ENCODE results near the gene MMP13.

MMP13 gene

GRCh38 chr11:102957953-102958352 lies 2.4 kb upstream of the MMP13 start:
- Histone ChIP-seq H3K36me3 (ENCODE audit: control insufficient read depth in 1 of 2, insufficient read depth in 2 of 2, low read length in 2 of 2) (peaks cover 0 to 1% of the 10 kb centered on the region in 2 experiments), H4K91ac (ENCODE audit: low read depth, low read length) (no peak overlapping the region), H3K9ac (ENCODE audit: low read length) (no peak overlapping the region), H2AK5ac (ENCODE audit: low read length) (no peak overlapping the region), H2AFZ (ENCODE audit: insufficient read depth, low read length, poor library complexity) (no peak overlapping the region), H2BK5ac (ENCODE audit: low read depth, low read length, poor library complexity) (no peak overlapping the region), H2BK120ac (ENCODE audit: insufficient read depth, low read length, poor library complexity) (no peak overlapping the region), H3K18ac (ENCODE audit: low read length) (no peak overlapping the region), H3K4me1 (ENCODE audit: control insufficient read depth in 1 of 2, insufficient read depth in 2 of 2, low read length in 2 of 2) (no peaks in the 10 kb centered on the region), H3K14ac (ENCODE audit: low read length) (no peak overlapping the region), H3K27ac (ENCODE audit: low read depth, low read length) (no peak overlapping the region), H3K4ac (ENCODE audit: low read depth, low read length) (no peak overlapping the region), H3K79me1 (ENCODE audit: low read length) (no peaks in the 10 kb centered on the region), H3K4me2 (ENCODE audit: low read length) (no peak overlapping the region), H3K23ac (ENCODE audit: low read length) (no peak overlapping the region), H3K9me3 (ENCODE audit: insufficient read depth, low read depth, low read length) (no peaks in the 10 kb centered on the region), H2BK12ac (ENCODE audit: low read length) (no peak overlapping the region), H3K4me3 (ENCODE audit: low read depth, low read length) (no peak overlapping the region), H3K27me3 (ENCODE audit: insufficient read depth, low read length) (no peaks in the 10 kb centered on the region), H4K12ac (ENCODE audit: low read depth, low read length) (no peak overlapping the region), H4K8ac (ENCODE audit: low read depth, low read length) (no peak overlapping the region), H3K79me2 (ENCODE audit: control insufficient read depth, insufficient read depth, low read length, poor library complexity) (no peaks in the 10 kb centered on the region)
- no CpG with 5 or more reads among the region's 2 CpGs for WGBS (ENCODE audit: extremely low coverage, insufficient coverage, insufficient read length)
- DNase-seq = no peak

GRCh38 chr11:102950622-102951081 lies 4.9 kb downstream of the MMP13 start:
- no peaks in the 10 kb centered on the region for H3K9me3 ChIP-seq (ENCODE audit: insufficient read depth, low read depth, low read length)
- H2BK5ac ChIP-seq (ENCODE audit: low read depth, low read length, poor library complexity) = no peak overlapping the region
- no peak overlapping the region for H3K9ac ChIP-seq (ENCODE audit: low read length)
- H3K79me1 ChIP-seq (ENCODE audit: low read length) = no peaks in the 10 kb centered on the region
- no peak overlapping the region for H3K27ac ChIP-seq (ENCODE audit: low read depth, low read length)
- no peak overlapping the region for H4K8ac ChIP-seq (ENCODE audit: low read depth, low read length)
- H3K18ac ChIP-seq (ENCODE audit: low read length) = no peak overlapping the region
- H3K4me1 ChIP-seq (ENCODE audit: control insufficient read depth in 1 of 2, insufficient read depth in 2 of 2, low read length in 2 of 2) = no peaks in the 10 kb centered on the region
- no peaks in the 10 kb centered on the region for H3K36me3 ChIP-seq (ENCODE audit: control insufficient read depth in 1 of 2, insufficient read depth in 2 of 2, low read length in 2 of 2)
- no peaks in the 10 kb centered on the region for H3K79me2 ChIP-seq (ENCODE audit: control insufficient read depth, insufficient read depth, low read length, poor library complexity)
- H3K4ac ChIP-seq (ENCODE audit: low read depth, low read length) = no peak overlapping the region
- no peak overlapping the region for H4K91ac ChIP-seq (ENCODE audit: low read depth, low read length)
- no peaks in the 10 kb centered on the region for H3K27me3 ChIP-seq (ENCODE audit: insufficient read depth, low read length)
- no peak for DNase-seq
- no peak overlapping the region for H3K4me3 ChIP-seq (ENCODE audit: low read depth, low read length)
- no peak overlapping the region for H2BK12ac ChIP-seq (ENCODE audit: low read length)
- H3K4me2 ChIP-seq (ENCODE audit: low read length) = no peak overlapping the region
- H2BK120ac ChIP-seq (ENCODE audit: insufficient read depth, low read length, poor library complexity) = no peak overlapping the region
- H3K23ac ChIP-seq (ENCODE audit: low read length) = no peak overlapping the region
- H4K12ac ChIP-seq (ENCODE audit: low read depth, low read length) = no peak overlapping the region
- no peak overlapping the region for H2AFZ ChIP-seq (ENCODE audit: insufficient read depth, low read length, poor library complexity)
- no peak overlapping the region for H2AK5ac ChIP-seq (ENCODE audit: low read length)
- no peak overlapping the region for H3K14ac ChIP-seq (ENCODE audit: low read length)
- WGBS (ENCODE audit: extremely low coverage, insufficient coverage, insufficient read length) = no CpG with 5 or more reads among the region's 2 CpGs

- Histone ChIP-seq H3K4me1 (ENCODE audit: control insufficient read depth in 1 of 2, insufficient read depth in 2 of 2, low read length in 2 of 2) (no peaks in the 10 kb centered on the region), H3K9me3 (ENCODE audit: insufficient read depth, low read depth, low read length) (no peaks in the 10 kb centered on the region), H2BK12ac (ENCODE audit: low read length) (no peak overlapping the region), H4K91ac (ENCODE audit: low read depth, low read length) (no peak overlapping the region), H4K12ac (ENCODE audit: low read depth, low read length) (no peak overlapping the region), H3K79me2 (ENCODE audit: control insufficient read depth, insufficient read depth, low read length, poor library complexity) (no peaks in the 10 kb centered on the region), H3K14ac (ENCODE audit: low read length) (no peak overlapping the region), H4K8ac (ENCODE audit: low read depth, low read length) (no peak overlapping the region), H2AK5ac (ENCODE audit: low read length) (no peak overlapping the region), H3K4me3 (ENCODE audit: low read depth, low read length) (no peak overlapping the region), H3K79me1 (ENCODE audit: low read length) (no peaks in the 10 kb centered on the region), H3K9ac (ENCODE audit: low read length) (no peak overlapping the region), H3K27me3 (ENCODE audit: insufficient read depth, low read length) (no peaks in the 10 kb centered on the region), H3K4me2 (ENCODE audit: low read length) (no peak overlapping the region), H3K27ac (ENCODE audit: low read depth, low read length) (no peak overlapping the region), H2BK5ac (ENCODE audit: low read depth, low read length, poor library complexity) (no peak overlapping the region), H2AFZ (ENCODE audit: insufficient read depth, low read length, poor library complexity) (no peak overlapping the region), H2BK120ac (ENCODE audit: insufficient read depth, low read length, poor library complexity) (no peak overlapping the region), H3K36me3 (ENCODE audit: control insufficient read depth in 1 of 2, insufficient read depth in 2 of 2, low read length in 2 of 2) (no peaks in the 10 kb centered on the region), H3K4ac (ENCODE audit: low read depth, low read length) (no peak overlapping the region), H3K18ac (ENCODE audit: low read length) (no peak overlapping the region), H3K23ac (ENCODE audit: low read length) (no peak overlapping the region)
- no peak for DNase-seq
- no CpG with 5 or more reads among the region's 3 CpGs for WGBS (ENCODE audit: extremely low coverage, insufficient coverage, insufficient read length)
Observed at GRCh38 chr11:102946237-102946636, 9.3 kb downstream of the MMP13 start.

GRCh38 chr11:102940714-102941588 lies 14.6 kb downstream of the MMP13 start:
- Histone ChIP-seq H3K14ac (ENCODE audit: low read length) (no peak overlapping the region), H2AK5ac (ENCODE audit: low read length) (no peak overlapping the region), H3K4ac (ENCODE audit: low read depth, low read length) (no peak overlapping the region), H3K4me1 (ENCODE audit: control insufficient read depth in 1 of 2, insufficient read depth in 2 of 2, low read length in 2 of 2) (no peaks in the 10 kb centered on the region), H3K9me3 (ENCODE audit: insufficient read depth, low read depth, low read length) (no peaks in the 10 kb centered on the region), H2BK5ac (ENCODE audit: low read depth, low read length, poor library complexity) (no peak overlapping the region), H2BK120ac (ENCODE audit: insufficient read depth, low read length, poor library complexity) (no peak overlapping the region), H2AFZ (ENCODE audit: insufficient read depth, low read length, poor library complexity) (no peak overlapping the region), H4K8ac (ENCODE audit: low read depth, low read length) (no peak overlapping the region), H3K4me2 (ENCODE audit: low read length) (no peak overlapping the region), H3K36me3 (ENCODE audit: control insufficient read depth in 1 of 2, insufficient read depth in 2 of 2, low read length in 2 of 2) (no peaks in the 10 kb centered on the region), H4K91ac (ENCODE audit: low read depth, low read length) (no peak overlapping the region), H3K23ac (ENCODE audit: low read length) (no peak overlapping the region), H3K4me3 (ENCODE audit: low read depth, low read length) (no peak overlapping the region), H3K27me3 (ENCODE audit: insufficient read depth, low read length) (no peaks in the 10 kb centered on the region), H2BK12ac (ENCODE audit: low read length) (no peak overlapping the region), H4K12ac (ENCODE audit: low read depth, low read length) (no peak overlapping the region), H3K9ac (ENCODE audit: low read length) (no peak overlapping the region), H3K79me2 (ENCODE audit: control insufficient read depth, insufficient read depth, low read length, poor library complexity) (no peaks in the 10 kb centered on the region), H3K79me1 (ENCODE audit: low read length) (no peaks in the 10 kb centered on the region), H3K18ac (ENCODE audit: low read length) (no peak overlapping the region), H3K27ac (ENCODE audit: low read depth, low read length) (no peak overlapping the region)
- DNase-seq = peak; percentile 47 to 94
- no CpG with 5 or more reads among the region's 10 CpGs for WGBS (ENCODE audit: extremely low coverage, insufficient coverage, insufficient read length)

Data from trophoblast cell (in vitro differentiated cells and primary cell).